Stimulated activated CD8-positive, alpha-beta memory T cell treated with anti-CD3 and anti-CD28 coated beads, Interleukin-2, amount 100 ng/mL, for 48 hours (primary cell): ENCODE data around the gene SPNS3.

Experiments
- DNase-seq, 2 donors: peaks; one replicate each; pipeline ENCODE4 v3.0.0-alpha.2; 2020; ENCODE audit warnings: low read depth in 2 of 2

The SPNS3 gene

GRCh38 chr17:4469552-4469951, 35.8 kb downstream of the SPNS3 start:
- DNase-seq, result no peak

GRCh38 chr17:4472286-4472685, 38.5 kb downstream of the SPNS3 start:
- DNase-seq, result no peak

GRCh38 chr17:4474093-4474492, 40.4 kb downstream of the SPNS3 start:
- no peak for DNase-seq

GRCh38 chr17:4475001-4475400, 41.3 kb downstream of the SPNS3 start:
- no peak for DNase-seq

DNA sequence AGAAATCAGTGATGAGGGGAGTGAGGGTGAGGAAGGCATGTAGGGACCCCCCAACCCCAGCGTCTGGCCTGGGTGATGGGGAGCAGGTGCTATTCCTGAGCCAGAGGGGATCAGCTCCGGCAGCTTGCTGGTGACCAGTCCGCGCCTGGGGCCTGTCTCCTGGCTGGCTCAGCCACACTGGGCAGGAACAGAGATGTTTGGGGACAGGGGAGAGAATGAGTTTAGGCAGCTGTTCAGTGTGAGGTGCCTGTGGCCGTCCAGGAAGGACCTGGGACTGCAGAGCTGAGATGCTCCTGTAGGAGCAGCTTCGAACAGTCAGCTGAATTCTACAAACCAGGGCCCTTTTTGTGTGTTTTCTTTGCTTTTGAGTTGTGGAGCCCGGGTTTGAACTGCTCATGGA, 41.7 kb downstream of the SPNS3 start:
- DNase-seq, result no peak

GRCh38 chr17:4476017-4476416, 42.3 kb downstream of the SPNS3 start:
- DNase-seq, result no peak

- no peak for DNase-seq
Measured at GRCh38 chr17:4476511-4477070, 42.9 kb downstream of the SPNS3 start.

GRCh38 chr17:4477255-4477791, 43.6 kb downstream of the SPNS3 start:
- no peak for DNase-seq

- no peak for DNase-seq
Measured at GRCh38 chr17:4478318-4478830, 44.6 kb downstream of the SPNS3 start.

DNA sequence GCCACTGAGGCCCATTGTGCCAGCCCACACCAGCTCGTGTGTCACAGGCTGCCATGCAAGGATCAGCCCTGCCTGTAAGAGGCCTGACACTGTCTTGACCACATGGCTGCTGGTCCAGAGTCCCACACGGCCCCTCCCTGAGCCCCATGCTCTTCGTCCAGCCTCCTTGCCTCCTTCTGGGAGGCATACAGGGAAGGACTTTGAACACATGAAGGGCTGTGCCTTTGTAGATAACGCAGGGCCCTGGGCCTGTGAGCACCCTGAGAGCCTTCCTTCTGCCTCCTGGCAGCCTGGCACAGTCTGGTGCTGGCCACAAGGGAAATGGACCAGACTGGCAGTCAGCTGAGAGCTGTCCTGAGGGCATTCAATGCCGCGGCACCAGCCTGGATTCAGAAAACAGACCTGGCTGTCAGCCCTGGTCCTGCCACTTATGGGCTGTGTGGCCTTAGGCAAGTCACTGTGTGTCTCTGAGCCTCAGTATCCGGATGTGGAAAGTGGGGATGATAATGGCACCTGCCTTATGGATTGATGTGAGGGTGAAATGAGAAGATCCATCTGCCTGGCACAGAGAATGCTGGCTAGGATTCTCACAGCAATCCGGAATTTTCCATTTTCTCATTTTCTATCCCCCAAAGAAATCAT, 45.7 kb downstream of the SPNS3 start:
- no peak for DNase-seq

GRCh38 chr17:4479982-4480751, 46.4 kb downstream of the SPNS3 start:
- no peak for DNase-seq

DNA sequence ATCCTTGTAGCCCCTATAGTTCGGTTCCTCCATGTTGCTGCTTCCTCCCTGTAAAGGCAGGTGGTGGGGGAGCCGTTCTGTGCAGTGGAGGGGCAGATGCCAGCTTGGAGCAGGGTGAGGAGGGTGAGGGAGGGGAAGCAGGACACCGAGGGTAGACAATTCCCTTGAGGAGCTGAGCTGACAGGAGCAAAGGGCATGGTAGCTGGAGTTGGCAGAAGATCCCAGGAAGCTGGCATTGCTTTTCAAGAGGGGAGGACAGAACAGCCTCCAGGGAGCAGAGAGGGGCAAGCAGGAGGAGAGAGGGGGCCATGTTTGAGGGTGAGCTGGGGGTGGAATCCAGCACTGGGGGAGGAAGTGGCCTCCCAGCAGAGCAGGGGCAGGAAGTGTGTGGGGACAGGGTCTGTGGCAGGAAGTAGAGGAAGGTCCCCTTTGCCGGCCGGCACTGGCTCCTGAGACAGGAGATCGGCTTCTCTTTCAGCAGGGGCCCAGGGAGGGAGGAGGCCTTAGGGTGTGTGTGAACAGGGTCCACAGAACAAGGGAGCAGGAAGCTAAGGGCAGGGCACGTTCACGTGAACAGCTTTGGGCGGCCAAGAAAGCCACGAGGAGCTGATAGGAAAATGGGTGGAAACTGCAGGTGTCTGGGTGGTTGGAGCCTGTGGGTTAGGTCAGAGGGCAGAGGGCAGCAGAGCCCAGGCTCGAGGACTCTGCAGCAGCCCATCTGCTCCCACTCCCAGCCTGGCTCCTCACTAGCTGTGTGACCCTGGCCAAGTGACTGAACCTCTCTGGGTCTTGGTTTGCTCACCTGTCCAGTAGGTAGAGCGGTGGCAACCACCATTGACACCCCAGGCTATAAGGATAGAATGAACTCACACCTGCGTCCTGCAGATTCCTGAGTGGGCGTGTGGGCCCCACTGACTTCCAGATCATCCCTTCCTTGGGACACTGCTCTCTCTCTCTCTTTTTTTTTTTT, 47.5 kb downstream of the SPNS3 start:
- DNase-seq, result peak in 1 of 2 donors; percentile 31

DNA sequence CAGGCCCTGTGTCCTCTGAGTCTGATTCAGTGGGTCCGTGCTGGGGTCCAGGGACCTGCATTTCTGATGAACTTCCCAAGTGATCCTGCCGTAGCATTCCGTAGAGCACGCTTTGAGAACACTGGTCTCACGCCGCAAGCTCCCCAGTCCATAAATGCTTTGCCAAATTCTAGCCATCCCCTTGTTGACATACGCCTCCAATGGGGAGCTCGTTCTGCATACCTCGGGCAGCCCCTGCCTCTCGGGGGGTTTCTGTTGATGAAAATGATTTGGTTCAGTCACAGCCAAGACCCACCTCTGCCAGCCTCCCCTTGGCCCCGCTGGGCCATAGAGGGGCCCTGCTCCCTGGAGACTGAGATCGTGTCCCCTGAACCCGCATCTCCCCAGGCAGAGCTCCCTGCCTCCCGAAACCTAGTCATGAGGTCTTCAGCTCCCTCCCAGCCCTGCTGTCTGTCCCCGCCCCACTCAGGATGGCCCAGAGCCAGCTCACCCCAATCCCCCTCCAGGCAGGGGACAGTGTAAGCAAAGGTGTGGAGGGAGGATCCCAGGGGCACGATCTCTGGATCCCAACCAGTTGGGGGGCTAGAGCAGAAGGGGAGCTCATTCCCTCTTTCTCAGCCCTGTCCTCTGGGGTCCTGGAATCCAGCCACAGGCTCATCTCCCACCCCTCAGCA, 48.7 kb downstream of the SPNS3 start:
- no peak for DNase-seq

DNA sequence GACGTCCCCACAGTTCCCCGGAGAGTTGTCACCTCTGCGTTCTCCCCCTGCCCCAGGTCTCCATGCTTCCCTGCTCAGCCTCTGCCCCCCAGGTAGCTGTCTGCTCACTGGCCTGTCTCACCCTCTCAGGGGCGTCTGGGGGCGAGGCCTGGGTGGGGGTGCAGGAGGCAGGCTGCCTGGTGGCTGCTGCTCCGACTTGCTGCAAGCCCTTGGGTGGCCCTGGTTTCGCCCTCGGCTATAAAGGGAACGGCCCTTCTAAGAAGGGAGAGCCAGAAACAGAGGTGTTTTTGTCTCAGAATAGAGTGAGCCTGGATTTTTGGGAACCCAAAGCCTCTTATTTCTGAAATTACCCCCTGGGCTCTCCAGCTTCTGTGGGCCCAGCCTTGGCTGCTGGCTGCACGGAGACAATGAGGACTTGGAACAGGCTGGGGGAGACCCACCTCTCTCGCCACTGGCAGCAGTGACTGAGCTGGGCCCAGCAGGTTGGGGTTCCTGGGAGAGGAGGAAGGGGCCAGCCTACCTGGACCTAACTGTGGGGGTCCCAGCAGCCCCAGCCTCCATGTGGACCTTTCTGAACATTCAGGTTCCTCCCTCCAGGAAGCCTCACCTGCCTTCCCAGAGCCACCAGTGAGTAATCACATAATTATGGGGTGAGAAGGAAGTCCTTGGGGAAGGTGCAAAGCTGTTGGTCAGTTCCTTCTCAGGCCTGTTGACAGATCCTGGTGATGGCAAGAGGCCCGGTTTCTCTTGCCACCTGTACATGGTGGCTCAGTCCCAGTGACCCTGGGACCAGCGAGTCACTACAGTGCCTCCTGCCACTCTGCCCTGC, 49.5 kb downstream of the SPNS3 start:
- no peak for DNase-seq

DNA sequence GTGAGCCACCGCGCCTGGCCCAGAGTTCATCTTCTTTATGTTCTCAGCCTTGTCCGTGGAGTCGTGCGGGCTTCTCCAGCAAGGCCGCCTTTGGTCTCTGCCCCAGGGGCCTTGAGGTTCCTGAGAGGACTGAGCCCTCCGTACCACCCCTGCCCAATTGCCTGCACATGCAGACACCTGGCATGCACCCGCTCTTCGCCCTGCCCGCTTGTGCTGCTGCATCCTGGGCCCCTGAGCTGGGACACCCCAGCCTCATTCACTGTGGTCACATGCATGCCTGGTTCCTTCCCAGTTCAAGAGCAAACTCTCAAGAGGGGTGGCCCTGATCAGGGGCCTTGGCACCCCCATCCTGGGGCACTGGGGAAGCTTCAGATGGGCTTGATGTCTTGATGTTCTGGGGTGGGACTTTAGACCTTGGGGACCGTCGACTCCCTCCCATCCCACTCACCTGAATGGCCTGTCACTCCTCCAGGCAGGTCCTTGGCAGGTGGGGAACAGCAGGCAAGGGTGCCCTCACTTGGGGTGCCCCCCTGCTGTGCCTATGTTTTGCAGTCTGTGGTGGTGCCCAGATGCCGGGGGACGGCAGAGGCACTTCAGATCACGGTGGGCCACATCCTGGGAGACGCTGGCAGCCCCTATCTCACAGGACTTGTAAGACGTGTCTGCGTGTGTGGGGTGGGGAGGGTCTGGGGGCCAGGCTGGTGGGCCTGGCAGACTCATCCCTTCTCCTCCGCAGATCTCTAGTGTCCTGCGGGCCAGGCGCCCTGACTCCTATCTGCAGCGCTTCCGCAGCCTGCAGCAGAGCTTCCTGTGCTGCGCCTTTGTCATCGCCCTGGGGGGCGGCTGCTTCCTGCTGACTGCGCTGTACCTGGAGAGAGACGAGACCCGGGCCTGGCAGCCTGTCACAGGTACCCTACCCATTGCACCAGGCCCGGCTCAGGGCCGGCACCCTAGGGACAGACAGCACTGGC, 52.2 kb downstream of the SPNS3 start:
- DNase-seq, result peak; percentile 41

- DNase-seq, result no peak
Measured at GRCh38 chr17:4487296-4487695, 53.6 kb downstream of the SPNS3 start.

- DNase-seq, result no peak
Measured at GRCh38 chr17:4487820-4488716, 54.3 kb downstream of the SPNS3 start.
